HG03196 (cell line): ENCODE results near the gene SHC3.

ENCODE experiments used
- ATAC-seq: cut with Tn5 transposase; IDR thresholded peaks from one replicate; pipeline ENCODE4 v1.9.1; 2021; ENCODE audit not compliant: unreplicated experiment

The SHC3 gene

GRCh38 chr9:89026876-89027275 is 151.7 kb downstream of the SHC3 start:
- no peak for ATAC-seq

DNA sequence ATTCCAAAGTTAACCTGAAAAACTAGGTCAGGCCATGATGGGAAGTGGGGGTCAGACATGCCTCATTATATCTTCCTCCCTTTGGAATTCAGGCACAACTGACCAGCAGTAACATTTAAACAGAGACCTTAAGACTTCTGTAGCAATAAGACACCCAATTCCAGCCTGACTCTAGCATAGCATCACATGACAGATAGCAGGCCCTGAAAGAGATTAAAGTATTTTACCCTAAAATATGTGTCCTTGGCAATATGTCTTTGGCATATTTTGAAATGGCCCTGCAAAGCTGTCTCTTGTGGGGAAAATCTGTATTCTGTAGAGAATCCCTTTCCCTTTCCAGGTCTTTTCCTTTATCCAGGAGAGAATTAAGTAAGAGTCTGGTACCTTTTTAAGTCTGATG is 153.1 kb downstream of the SHC3 start:
- no peak for ATAC-seq

- ATAC-seq: no peak
Measured at GRCh38 chr9:89024727-89025126, 153.9 kb downstream of the SHC3 start.

DNA sequence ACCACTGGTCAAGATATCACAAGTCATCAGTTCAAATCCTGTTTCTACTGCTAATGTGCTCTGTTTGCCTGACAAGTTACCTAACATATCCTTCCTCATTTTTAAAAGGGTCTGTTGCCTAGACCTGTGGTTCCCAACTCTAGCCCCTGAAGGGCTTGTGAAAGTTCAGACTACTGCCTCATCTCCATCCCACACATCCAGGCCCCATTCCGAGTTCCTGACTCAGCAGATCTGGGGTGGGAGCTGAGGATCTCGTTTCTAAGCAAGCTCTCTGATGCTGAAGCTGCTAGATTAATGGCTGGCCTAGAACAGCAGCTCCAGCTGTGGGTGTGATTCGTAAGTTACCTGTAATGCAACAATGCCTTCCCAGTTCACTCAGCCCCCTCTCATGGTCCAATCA is 154.9 kb downstream of the SHC3 start:
- no peak for ATAC-seq

DNA sequence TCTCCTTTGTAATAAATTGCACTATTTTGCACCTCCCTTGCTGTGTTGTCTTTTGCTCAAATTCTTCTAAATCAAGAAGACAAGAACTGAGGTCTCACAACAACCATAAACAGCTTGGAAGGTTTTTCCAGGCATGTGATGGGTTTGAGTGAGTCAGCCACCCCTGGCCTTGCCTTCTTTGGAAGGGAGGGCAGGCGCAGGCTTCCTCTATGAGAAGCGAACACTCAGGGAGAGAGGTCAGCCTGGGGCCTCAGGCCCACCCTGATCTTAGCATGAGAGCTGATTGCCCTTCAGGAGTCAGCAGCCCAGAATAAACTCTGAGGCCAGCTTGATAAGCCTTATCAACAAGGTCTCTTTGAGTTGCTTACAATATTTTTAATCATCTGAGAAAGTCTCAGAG is 155.7 kb downstream of the SHC3 start:
- ATAC-seq: no peak

- no peak for ATAC-seq
Measured at GRCh38 chr9:89022001-89022759, 156.4 kb downstream of the SHC3 start.

- no peak for ATAC-seq
Measured at GRCh38 chr9:89021154-89021803, 157.3 kb downstream of the SHC3 start.

GRCh38 chr9:89020754-89021153 is 157.9 kb downstream of the SHC3 start:
- no peak for ATAC-seq

- no peak for ATAC-seq
Measured at GRCh38 chr9:89015336-89015735, 163.3 kb downstream of the SHC3 start.

- ATAC-seq: no peak
Measured at GRCh38 chr9:89014153-89014552, 164.5 kb downstream of the SHC3 start.

GRCh38 chr9:89013660-89014059 is 165.0 kb downstream of the SHC3 start:
- no peak for ATAC-seq

DNA sequence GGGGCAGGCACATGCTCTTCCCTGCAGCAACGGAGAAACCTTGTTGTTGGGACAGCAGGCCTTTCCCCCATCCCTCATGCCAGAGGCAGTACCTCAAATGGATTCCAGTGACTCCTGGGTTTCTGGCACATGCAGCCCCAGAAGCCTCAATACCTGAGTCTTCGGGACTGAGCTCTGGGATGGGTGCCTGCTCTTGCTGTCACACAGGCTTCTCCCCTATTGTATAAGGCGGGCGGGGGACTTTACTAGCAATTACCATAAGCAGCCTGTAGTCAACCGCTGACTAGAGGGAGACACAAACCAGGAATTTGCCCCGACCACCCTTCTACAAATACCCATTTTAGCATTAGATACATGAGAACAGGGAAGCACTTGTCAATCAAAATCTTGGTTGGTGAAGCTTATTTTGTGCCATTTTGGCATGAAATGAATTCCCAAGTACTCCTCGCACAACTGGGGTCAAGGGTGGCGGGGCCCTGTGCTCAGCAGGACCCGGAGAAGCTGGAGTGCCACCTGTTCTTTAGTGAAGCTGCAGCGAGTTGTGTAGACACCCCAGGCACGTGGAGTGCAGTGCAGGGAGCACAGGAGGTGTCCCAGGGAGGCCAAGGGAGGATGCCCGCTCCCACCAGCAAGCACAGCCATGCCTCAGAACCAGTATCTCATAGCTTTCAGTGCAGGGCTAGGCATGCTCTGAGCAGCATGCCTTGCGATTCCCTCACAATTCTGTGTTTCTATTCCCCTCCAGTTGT is 166.2 kb downstream of the SHC3 start:
- no peak for ATAC-seq

- no peak for ATAC-seq
Measured at GRCh38 chr9:89011683-89012082, 166.9 kb downstream of the SHC3 start.

GRCh38 chr9:89010526-89011111 is 168.0 kb downstream of the SHC3 start:
- no peak for ATAC-seq

DNA sequence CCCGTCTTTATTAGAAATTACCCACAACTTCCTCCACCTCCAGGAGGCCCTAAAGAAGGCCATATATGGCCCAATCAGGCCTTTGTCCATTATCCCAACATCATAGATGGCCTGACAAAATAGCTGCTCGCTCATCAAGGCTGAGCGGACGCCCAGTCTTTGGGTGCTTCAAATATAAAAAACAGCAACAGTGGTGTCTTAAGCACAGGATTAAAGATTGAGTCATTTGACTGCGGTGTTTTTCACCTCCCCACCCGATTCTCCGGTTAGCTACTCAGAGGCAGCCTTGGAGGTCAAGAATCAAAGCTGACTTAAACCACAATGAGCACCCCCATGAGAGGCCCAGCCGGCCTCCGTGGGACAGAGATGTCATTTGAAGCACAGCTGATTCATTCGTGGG is 168.6 kb downstream of the SHC3 start:
- no peak for ATAC-seq

- no peak for ATAC-seq
Measured at GRCh38 chr9:89009546-89009840, 169.1 kb downstream of the SHC3 start.

DNA sequence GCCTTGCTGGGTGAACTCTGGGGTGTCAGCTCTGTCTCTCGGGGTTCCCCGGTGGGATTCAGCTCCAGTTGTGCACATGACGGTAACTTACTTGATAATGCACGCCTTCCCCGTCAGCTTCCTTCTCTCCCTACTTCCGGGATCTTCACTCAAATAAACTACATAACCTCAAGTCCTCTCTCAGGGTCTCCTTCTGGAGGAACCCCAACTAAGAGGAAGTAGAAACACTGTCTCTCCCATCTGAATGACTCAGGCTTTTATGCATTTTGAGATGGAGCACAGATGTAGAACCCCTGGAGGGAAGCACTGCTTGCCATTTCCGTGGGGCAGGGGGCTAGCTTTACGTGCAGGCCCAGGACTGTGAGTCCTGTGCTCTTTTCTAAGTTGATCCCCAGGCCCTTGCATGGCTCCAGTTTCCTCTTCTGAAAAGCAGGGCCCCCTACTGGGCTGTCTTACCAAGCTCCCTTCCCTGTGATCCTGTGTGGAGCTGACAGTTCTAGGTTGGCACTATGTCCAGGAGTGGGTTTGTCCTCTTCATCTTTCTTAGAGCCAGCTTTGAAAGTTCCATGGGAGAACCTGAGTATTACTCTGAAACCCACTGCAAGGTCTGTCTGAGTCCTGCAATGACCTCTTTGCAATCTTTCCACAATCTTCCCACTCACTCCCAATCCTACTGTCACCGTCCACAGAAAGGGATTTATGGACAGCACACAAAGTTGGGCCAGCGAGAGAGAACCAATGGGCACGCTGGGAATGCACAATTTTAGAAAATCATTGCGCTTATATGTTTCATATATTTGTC is 169.7 kb downstream of the SHC3 start:
- ATAC-seq: no peak

DNA sequence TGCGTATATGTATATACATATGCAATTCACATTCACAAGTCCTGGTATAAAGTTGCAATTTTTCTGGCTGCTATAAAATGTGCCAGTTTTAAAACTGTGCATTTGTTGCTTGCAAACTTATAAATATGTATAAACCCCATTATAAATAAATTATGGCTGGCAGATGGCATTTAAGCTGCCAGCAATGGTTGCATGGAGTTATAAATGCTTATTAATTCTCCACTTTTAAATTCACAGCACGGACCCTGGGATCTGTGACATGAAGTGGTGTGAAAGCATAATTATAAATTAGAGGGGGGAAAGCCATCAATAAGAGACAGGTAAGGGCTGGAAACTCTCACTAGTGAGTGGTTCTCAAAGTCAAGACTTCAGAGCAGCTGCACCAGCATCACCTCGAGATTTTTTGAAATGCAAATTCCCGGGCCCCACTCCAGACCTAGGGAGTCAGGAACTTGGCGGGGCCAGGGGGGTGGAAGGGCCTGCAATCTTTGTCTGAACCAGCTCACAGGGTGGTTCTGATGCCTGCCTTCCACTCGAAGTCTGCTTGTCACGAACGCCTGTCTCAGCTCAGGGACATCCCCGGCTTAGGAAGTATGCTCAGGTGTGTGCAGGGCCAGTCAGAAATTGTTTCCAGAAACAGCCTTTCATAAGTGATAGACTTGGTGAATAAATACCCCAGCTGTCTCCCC is 170.4 kb downstream of the SHC3 start:
- ATAC-seq: no peak

GRCh38 chr9:89006996-89007967 is 171.3 kb downstream of the SHC3 start:
- ATAC-seq: no peak
